Measurements from ENCODE around the gene DCST1. TPM values are rescaled to one million over a fixed set of nuclear protein-coding genes. Genes with fewer than 3 reads are reported as not detected.

Gene DCST1
- total and polyA plus RNA-seq, 2 of the 13 experiments (the other 11 are each of a cell fraction or from before 2014, with no cell fraction given) = 0.04 TPM; not detected in 1

- TF ChIP-seq HOXA3 (CRISPR knock-in tag; IDR thresholded peaks at IDR 0.05) = peak; percentile 66
- peak; percentile 76; the same call in 1 of the 2 replicates for TF ChIP-seq ZNF225 (CRISPR knock-in tag; IDR thresholded peaks at IDR 0.05)
- TF ChIP-seq, protein P1, sequence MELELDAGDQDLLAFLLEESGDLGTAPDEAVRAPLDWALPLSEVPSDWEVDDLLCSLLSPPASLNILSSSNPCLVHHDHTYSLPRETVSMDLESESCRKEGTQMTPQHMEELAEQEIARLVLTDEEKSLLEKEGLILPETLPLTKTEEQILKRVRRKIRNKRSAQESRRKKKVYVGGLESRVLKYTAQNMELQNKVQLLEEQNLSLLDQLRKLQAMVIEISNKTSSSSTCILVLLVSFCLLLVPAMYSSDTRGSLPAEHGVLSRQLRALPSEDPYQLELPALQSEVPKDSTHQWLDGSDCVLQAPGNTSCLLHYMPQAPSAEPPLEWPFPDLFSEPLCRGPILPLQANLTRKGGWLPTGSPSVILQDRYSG (CRISPR knock-in tag; IDR thresholded peaks at IDR 0.05) = 0 out of 2 replicates have a peak, but pooled peaks have one; percentile 66
- peak; percentile 64; the same call in 1 of the 2 replicates for TF ChIP-seq SMAD3 (CRISPR knock-in tag; IDR thresholded peaks at IDR 0.05)
- TF ChIP-seq, protein P2, sequence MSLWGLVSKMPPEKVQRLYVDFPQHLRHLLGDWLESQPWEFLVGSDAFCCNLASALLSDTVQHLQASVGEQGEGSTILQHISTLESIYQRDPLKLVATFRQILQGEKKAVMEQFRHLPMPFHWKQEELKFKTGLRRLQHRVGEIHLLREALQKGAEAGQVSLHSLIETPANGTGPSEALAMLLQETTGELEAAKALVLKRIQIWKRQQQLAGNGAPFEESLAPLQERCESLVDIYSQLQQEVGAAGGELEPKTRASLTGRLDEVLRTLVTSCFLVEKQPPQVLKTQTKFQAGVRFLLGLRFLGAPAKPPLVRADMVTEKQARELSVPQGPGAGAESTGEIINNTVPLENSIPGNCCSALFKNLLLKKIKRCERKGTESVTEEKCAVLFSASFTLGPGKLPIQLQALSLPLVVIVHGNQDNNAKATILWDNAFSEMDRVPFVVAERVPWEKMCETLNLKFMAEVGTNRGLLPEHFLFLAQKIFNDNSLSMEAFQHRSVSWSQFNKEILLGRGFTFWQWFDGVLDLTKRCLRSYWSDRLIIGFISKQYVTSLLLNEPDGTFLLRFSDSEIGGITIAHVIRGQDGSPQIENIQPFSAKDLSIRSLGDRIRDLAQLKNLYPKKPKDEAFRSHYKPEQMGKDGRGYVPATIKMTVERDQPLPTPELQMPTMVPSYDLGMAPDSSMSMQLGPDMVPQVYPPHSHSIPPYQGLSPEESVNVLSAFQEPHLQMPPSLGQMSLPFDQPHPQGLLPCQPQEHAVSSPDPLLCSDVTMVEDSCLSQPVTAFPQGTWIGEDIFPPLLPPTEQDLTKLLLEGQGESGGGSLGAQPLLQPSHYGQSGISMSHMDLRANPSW (CRISPR knock-in tag; IDR thresholded peaks at IDR 0.05; ENCODE audit: borderline replicate concordance) = peak; percentile 50; the same call in 1 of the 2 replicates
- TF ChIP-seq JDP2 (CRISPR knock-in tag; IDR thresholded peaks at IDR 0.05; ENCODE audit: borderline replicate concordance) = 0 out of 2 replicates have a peak, but pooled peaks have one; percentile 39
- peak; percentile 95 for TF ChIP-seq KDM2A (CRISPR knock-in tag; IDR thresholded peaks at IDR 0.05; ENCODE audit: borderline replicate concordance, low read depth)
- TF ChIP-seq RARA (CRISPR knock-in tag; IDR thresholded peaks at IDR 0.05) = 0 out of 2 replicates have a peak, but pooled peaks have one; percentile 21
- TF ChIP-seq PAX8 (CRISPR knock-in tag; IDR thresholded peaks at IDR 0.05; ENCODE audit: borderline replicate concordance) = peak; percentile 76; the same call in 1 of the 2 replicates
- TF ChIP-seq NCOA1 (CRISPR knock-in tag; IDR thresholded peaks at IDR 0.05) = peak; percentile 87
- TF ChIP-seq NAIF1 (CRISPR knock-in tag; IDR thresholded peaks at IDR 0.05; ENCODE audit: borderline replicate concordance) = peak; percentile 73; the same call in 1 of the 2 replicates
- no peak for TF ChIP-seq USF2 (IDR thresholded peaks at IDR 0.05; ENCODE audit: low read depth, low read length)
- 0 out of 2 replicates have a peak, but pooled peaks have one; percentile 12 for TF ChIP-seq USF2 (CRISPR knock-in tag; IDR thresholded peaks at IDR 0.05; ENCODE audit: borderline replicate concordance)
- peak; percentile 85 for TF ChIP-seq ZNF574 (CRISPR knock-in tag; IDR thresholded peaks at IDR 0.05)
- TF ChIP-seq NCOA5 (CRISPR knock-in tag; IDR thresholded peaks at IDR 0.05) = no peak
- no peak for TF ChIP-seq CBX1 (IDR thresholded peaks at IDR 0.05; ENCODE audit: low read depth)
- TF ChIP-seq, protein P3, sequence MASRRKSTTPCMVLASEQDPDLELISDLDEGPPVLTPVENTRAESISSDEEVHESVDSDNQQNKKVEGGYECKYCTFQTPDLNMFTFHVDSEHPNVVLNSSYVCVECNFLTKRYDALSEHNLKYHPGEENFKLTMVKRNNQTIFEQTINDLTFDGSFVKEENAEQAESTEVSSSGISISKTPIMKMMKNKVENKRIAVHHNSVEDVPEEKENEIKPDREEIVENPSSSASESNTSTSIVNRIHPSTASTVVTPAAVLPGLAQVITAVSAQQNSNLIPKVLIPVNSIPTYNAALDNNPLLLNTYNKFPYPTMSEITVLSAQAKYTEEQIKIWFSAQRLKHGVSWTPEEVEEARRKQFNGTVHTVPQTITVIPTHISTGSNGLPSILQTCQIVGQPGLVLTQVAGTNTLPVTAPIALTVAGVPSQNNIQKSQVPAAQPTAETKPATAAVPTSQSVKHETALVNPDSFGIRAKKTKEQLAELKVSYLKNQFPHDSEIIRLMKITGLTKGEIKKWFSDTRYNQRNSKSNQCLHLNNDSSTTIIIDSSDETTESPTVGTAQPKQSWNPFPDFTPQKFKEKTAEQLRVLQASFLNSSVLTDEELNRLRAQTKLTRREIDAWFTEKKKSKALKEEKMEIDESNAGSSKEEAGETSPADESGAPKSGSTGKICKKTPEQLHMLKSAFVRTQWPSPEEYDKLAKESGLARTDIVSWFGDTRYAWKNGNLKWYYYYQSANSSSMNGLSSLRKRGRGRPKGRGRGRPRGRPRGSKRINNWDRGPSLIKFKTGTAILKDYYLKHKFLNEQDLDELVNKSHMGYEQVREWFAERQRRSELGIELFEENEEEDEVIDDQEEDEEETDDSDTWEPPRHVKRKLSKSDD (CRISPR knock-in tag; IDR thresholded peaks at IDR 0.05; ENCODE audit: low read depth) = peak; percentile 73; the same call in 1 of the 2 replicates
Observed at GRCh38 chr1:155050560-155051341, 17.1 kb downstream of the DCST1 start, which contains the start of gene ADAM15 (continued).
